CD4-positive, alpha-beta T cell treated with Interferon alpha-2 for 1 hour (primary cell): ENCODE measurements around the gene COX20.
A peak's percentile ranks its signal among the peaks of the same experiment; 100 is the strongest.
"Not testable (repeated sequence)": the region's sequence is repeated elsewhere in the genome, so short reads cannot be mapped to it uniquely, and the experiment has no call there.

Experiments
- DNase-seq, 2 donors: peaks; one replicate each; pipeline ENCODE4 v3.0.0-alpha.2; 2020 to 2022

The COX20 gene

DNA sequence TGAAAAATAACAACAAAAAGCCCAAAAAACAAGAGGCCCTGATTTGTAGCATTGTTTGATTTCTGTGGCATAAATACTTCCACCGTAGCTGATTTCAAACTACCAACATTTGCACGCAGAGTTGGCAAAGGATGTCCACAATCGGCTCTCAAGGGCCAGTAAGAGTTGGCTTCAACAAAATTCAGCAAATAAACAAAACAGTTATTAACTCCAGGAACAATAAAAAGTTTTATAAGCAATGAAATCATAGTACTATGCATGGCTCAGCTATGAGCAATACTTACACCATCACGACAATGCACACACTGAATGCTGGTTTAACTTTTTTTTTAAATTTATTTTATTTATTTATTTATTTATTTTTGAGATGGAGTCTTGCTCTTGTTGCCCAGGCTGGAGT lies 8.7 kb upstream of the COX20 start:
- DNase-seq = no peak

DNA sequence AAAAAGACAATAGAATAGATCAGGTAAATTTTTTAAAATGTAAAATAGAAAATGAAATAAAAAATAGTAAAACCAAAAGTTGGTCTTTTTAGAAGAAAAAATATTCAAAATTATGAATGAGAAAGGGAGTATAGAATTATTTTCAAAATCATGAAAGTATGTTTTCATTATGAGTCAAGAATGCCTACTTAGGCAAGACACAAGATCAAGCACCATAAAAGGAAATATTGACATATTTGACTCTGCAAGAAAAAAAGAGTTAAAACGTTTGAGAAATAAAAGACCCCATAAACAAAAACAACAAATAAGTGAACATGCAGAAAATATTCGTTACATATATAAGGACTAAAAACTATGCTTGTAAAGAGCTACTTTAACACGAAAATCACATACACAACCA lies 4.8 kb upstream of the COX20 start:
- no peak for DNase-seq

DNA sequence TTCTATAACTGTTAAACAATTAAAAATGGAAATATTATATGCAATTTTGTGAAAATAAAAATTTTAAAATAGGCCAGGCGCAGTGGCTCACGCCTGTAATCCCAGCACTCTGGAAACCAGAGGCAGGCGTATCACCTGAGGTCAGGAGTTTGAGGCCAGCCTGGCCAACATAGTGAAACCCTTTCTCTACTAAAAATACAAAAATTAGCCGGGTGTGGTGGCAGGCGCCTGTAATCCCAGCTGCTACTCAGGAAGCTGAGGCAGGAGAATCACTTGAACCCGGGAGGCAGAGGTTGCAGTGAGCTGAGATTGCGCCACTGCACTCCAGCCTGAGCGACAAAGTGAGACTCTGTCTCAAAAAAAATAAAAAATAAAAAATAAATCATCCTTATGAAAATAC lies 2.2 kb upstream of the COX20 start:
- DNase-seq = not testable (repeated sequence)

DNA sequence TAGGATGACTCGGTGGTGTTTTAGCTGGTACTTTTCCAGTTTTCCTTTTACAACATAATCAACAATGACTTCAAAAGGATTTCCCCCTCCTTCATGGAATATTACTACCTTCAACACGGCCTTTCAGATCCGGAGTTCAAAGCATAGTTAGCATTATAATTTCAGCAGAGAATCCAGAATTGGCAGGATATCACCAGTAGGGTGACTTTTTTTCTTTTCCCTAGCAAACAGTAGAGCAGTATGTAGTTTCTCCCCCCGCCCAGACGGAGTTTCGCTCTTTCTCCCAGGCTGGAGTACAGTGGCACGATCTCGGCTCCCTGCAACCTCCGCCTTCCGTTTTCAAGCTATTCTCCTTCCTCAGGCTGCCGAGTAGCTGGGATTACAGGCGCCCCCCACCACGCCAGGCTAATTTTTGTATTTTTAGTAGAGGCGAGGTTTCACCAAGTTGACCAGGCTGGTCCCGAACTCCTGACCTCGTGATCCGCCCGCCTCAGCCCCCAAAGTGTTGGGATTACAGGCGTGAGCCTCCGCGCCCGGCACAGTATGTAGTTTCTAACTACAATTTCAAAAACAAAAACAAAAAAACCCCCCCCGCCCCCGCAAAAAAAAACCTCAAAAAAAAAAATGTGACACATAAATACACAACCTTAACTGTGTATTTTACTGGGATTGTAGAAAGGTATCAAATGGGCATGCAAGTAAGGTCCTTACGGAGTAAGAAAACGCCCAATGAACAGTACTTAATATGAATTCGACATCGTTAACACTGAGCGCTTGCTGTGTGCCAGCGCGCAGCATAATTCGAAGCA lies 1.5 kb upstream of the COX20 start:
- DNase-seq = peak; percentile 43 to 66

DNA sequence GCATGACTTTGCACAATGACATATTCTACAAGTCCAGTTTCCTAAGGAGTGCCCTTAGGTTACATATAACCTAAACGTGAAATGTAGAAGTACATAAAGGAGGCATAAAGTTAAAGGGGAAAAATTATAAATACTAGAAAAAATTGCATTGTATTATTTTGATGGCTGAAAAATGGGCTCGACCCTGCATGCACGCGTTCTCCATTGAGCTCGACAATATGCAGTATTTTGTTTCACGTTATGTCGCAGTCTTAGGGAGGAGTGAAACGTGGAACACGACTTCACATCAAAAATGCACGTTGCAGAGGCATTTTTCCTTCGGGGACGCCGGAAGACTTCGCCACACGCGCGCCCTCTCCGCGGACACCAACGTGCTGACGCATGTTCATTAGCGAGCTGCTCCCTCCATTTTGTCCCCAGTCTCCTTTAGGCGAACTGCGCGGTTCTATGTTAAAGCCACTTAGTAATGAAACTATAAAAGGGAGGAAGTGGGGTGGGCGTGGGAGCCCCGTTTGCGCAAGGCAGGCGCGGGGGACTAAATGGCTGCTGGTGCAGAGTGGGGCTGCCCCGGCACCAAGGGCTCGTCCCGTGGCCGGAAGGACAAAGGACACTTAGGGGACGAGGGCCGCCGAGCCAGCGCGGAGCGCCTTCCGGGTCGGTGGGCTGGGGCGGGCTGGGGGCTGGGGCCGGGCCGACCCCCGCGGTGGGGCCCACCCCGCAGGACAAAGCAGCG lies 749 bp upstream of the COX20 start:
- DNase-seq = peak; percentile 92 to 93

DNA sequence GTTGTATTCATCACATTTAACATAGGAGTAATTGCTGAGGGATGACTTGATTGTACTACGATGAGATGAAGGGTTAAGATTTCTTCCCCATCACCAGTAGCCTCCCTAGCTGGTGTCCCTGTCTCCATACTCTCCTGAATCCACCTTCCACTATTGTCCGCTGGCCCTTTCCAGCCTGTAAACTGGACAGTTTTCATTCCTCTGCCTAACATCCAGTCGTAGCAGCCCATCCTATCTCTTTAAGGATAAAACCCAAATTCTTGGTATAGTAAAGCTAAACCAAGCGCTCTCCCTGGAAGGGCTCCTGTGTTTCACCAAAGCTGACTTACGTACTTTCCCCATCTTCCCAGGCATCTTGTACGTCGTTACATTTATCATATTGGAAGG lies 670 bp downstream of the COX20 start:
- DNase-seq = no peak

DNA sequence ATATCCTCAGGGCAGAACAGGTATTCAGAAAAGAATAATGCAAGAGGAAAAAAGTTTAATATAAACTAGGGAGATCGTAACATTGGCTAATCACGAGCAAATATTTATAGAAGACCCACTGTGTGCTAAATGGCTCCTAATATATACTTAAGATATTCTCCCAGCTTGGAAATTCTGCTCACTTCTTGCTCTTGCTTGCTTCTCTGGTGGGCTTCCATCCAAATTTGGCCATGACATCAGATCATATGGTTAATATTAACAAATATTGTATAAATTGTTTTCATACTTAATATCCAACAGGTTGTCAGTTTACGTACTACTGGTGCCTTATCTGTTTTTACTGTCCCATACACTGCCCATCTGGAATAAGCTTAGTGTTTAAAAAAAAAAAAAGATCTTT lies 1.1 kb downstream of the COX20 start:
- no peak for DNase-seq

DNA sequence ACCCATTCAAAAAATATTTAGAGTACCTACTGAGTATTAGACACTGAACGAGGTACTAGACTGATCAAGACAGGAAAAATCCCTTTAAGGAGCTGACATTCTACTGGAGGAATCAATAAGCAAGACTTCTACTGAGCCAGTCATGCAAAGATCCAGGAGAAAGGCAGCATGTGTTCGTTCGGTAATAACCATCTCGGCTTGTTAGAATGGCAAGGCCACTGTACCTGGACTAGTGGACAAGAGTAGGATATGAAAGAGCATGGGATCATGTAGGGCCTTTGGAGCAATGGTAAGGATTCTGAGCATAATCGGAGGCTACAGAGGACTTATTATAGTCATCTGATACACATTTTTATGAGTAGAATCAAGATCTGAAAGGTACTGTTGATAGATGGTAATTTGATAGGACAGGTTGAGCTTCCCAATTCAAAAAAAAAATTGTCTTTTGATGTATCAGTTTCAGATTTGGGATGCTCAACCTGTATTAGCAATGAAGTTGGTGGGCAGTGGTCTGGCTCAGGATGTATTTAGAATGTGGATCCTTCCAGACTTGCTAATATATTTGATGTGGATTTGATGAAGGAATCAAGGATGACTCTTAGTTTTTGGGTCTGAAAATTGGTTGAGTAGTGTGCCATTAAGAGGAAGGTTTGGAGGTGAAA lies 2.3 kb downstream of the COX20 start:
- peak in 1 of 2 donors; percentile 12 for DNase-seq

DNA sequence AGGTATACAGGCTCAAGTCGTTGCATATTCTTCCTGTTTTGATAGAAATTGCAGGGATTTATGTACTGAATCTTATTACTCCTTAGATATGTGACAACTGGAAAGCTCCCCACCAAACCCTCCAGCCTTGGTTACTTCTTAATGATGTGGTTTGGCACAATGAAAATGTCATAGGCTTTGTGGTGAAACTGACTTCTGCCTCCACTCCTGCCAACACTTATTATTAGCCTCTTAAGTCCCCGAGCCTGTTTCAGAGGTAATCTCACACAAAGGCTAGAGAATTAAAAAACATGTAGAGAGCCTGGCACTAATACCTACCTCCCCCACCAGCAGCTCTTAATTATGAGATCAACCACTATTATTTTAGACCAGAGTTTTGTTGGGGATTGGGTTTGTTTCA lies 4.2 kb downstream of the COX20 start:
- DNase-seq = peak in 1 of 2 donors; percentile 22

DNA sequence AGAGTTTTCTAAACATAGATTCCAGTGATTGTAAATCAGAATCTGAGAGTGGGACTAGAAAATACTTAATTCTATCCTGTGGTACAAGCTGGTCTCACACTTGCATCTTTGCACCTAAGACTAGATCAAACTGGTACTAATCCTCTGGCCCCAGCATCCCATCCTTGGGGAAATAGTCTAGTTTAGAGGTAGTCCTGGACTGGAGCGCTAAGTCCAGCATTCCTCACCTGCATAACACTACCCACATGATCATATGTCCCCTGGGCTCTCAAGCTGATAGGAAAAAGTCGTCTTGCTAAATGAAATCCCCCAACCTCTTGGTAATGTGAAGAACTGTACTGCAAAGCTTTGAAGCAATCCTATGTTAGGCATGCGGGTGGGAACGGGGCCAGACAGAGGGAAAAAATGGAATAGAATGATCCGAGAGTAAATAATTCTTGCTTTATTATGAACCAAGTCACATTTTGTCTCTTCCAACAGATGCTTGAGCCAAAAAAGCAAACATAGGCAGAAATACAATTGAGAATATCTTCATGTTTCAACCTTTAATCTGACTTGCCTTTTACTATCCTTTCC lies 4.8 kb downstream of the COX20 start:
- DNase-seq = no peak

DNA sequence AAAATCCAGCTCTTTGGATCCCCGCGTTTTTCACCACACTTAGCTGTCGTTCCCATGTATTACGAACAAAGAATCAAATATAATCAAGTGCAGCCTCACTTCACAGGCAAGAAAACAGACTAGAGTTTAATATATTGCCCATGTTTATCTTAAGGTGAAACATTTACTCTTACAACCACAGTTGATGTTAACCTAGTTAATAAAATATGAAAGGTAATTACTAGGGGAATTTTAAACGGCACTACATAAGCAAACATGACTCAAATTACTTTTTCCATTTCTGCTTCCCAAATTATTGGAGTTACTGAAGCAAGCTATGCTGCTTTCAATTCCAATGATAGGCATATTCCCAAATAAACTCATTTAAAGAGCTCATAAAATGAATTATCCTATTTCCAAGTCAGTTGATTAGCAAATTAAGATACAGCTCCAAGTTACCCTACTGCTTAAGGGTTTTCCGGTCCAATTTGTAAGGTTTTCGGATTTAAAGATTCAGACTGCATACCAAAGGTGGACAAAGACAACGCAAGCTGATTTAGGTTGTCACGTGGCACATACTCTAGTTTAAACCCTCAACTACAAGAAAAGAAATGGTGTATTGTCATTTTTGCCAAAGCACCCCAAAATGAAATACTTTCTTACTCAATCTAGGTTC lies 5.9 kb downstream of the COX20 start:
- no peak for DNase-seq

DNA sequence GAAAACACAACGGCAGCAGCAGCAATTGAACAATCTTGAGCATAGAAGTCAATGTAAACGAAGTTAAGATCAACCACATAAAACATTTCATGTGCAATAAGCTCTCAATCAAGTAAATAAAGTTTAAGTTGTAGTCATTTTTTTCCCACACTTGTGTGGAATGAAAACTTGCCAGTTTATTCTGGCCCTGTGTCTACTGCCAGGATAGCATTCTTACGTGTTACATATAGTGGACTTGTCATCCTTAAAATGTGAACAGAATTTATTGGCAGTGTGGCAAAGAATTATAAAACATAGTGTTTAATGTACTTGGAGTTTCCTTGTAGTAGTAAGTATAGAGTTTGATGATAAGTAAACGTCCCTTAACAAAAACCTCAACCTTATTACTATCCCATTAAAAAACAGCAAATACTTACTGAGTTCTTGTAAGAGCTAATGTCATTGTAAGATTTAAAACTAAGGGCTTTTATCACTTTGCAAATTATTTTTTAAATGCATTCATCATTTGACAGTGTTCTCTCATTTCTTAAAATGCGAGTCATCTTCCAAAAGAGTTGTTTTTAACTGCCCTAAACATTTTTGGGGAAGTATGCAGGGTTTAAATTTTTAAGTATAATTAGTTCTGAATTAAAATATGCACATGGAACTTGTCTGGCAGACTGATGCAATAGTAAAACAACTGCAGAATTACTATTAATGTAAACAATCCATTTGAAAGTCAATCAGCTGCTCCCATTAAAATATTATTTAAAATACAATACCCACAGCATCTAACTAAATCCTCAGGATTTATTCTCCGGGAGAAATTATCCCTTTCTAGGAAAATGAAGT lies 7.9 kb downstream of the COX20 start:
- no peak for DNase-seq

DNA sequence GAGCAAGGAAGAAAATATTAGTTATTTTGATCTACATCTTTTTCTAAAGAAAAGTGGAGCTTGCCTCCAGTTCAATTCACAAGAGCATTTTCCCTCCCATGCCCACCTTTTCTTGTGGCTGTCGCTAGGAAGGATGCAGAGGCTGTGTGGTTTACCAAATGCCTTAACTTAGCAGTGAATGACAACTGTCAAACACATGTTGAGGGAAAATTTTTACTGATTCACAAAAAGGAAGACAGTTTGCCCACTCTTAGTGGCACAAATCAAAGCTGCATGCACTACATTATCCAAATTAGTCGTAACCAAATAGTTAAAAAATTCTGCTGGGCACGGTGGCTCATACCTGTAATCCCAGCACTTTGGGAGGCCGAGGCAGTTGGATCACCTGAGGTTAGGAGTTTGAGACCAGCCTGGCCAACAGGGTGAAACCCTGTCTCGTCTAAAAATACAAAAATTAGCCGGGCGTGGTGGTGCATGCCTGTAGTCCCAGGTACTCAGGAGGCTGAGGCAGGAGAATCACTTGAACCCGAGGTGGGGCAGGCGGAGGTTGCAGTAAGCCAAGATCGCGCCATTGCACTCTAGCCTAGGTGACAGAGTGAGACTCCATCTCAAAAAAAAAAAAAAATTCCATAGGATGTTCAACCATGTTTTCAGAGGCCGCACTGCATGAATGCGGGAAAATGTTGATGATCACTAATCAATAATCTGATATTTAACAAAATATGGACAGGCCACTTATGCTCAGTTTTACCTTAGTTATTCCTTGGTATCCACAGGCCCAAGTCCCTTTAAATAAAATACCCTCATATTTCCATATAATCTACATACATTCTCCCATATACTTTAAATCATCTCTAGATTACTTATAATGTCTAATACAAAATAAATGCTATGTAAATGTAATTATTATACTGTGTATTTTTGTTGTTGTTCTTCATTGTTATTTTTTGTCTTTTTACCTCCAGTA lies 9.0 kb downstream of the COX20 start:
- DNase-seq = peak in 1 of 2 donors; percentile 7

DNA sequence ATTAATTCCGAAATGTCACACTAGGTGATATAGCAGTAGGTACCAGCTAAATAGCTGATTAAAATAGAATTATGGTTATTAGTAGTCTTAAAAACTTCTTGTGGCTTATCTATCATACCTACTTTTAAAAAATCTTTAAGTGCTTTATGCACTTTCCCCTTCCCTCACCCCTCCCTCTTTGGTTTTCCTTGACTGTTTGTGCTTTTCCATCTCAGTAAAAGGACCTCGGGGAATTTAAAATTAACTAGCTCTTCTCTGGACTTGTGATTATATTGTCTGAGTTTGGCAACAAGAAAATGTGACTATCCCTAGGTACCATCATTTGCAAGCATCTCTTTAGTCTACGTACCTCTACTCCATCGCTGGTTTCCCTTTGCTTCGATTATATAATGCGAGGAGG lies 11.2 kb downstream of the COX20 start:
- no peak for DNase-seq

DNA sequence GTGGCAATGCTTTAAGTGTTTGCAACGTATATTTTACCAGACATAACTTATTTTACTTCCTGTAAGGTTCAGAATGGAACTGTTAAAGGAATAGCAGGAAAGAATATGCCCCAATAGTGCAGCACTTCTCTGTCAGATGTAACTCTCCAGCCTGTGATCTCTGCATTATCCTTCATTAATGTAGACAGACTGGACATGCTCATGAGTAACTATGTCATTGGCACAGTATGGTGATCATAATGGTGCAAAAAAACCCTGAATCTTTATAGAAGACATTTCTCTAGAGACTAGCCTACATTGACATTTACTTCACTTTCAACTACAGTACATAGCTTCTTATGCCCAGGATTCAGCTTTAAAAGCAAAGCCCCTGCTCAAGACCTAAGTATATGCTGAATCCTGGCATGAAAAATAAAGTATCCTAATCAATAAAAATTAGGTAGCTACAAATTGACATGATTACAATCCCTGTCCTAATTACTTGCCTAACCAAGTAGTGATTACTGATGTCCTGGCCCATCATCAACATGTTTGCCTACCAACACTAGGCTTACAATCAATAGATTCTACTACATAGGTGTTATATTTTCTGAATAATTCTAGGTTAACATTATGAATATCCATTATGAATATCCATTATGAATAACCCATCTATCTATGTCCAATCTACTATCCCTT lies 13.9 kb downstream of the COX20 start:
- no peak for DNase-seq

DNA sequence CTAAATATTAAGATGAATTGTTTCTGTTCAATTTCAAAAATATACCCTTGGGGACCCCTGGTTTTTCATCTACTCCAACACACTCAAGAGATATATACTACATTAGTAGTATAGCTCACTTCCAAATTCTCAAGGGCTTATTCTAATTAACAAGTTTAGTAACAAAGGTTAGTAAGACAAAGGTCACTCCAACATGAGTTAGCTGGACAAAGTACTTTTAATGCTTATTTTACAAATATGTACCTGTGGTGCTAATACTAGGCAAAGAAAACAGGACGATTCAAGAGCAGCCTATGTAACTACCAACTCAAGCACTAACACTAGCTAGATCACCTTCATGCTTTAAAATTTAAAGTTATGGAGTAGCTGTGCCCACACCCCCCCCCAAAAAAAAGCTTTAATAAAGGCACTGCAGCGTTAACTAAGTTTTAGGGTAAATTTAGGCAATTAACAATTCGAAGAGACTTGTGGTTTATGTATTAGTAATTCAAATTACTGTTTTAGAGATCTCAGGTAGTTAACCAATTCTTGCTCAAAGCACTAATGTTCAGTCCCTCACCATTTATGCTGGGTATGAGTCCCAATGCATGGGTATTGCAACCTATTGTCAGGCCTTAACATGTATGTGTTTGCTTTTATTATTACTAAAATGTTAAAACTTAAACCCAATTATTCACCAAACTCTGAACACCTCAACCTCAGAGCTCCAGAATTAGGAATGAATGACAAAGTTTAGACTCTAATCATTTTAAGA lies 14.8 kb downstream of the COX20 start:
- DNase-seq = no peak

DNA sequence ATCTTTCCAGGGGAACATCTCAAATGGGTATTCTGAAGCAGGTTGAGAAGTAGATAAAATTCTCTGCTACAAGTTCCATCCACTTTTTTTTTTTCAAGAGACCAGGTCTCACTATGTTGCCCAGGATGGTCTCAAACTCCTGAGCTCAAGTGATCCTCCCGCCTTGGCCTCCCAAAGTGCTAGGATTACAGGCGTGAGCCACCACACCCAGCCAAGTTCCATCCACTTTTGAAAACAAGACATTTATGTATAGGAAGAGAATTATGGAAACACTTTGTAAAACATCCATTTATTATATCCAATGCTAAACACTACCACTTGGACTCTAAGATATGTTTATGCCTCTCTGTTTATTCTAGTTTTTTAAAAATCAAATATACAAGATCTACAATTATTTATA lies 15.4 kb downstream of the COX20 start:
- no peak for DNase-seq

DNA sequence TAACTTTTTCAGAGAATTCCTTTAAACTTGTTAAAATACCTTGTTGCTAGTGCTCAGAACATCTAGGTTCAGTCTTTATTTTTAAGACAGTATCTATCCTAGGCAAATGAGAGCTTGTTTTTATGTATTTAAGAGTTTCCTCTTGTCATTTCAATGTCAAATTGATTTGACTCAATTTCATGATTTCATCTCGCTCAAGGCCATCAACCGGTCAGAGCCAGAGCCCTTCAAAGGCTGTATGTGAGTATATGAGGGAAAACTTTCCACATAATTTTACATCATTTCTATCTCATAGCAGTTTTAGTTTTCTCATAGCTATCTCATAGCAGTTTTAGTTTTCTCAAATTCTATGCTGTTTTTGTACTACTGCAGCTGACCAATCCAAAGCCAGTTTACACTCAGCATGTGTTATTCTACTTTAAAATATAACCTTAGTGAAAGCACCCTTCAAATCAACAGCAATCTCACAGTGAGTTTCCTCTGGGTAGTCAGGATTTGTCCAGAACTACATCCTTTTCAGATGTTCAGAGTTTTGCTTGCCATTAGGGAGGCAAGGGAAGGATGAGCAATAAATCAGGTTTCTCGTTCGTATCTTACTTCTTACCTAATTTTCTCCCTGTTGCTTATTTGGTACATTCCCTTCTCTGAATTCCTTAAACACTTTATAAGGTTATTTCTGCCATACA lies 16.2 kb downstream of the COX20 start:
- no peak for DNase-seq

DNA sequence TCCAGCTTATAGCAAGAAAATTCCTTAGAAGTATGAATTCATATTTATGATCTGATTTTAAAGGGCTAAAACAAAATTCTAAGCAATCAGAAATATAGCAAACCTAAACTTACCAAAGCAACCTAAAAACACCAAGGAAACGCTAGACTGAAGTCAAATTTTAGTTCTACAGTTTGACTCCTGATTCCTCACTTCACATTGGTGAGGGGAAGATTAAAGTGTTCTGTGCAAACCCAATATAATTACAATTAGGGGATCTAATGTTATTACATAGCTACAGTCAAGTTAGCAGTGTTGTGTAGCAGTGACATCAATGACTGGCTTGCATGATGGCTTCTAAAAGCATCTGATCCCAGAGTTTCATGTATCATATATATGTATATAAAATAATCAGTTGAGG lies 17.2 kb downstream of the COX20 start:
- DNase-seq = no peak
